RPMI8226 (cell line): Measurements from ENCODE around the gene TP53AIP1.

Experiments used
- DNase-seq: peaks from one replicate; pipeline ENCODE4 v3.0.0-alpha.2; 2015

TP53AIP1 gene

GRCh38 chr11:128886406-128887124 is 56.1 kb downstream of the TP53AIP1 start:
- DNase-seq = peak; percentile 42
